ENCODE results near the gene ANKS6. TPM values are rescaled to one million over a fixed set of nuclear protein-coding genes. Genes with fewer than 3 reads are reported as not detected.
"Not testable (repeated sequence)": the region's sequence is repeated elsewhere in the genome, so short reads cannot be mapped to it uniquely, and the experiment has no call there.

Gene ANKS6
- total and polyA plus RNA-seq, 2 experiments from 2014 or later: 36.9 to 59.0 TPM

DNA sequence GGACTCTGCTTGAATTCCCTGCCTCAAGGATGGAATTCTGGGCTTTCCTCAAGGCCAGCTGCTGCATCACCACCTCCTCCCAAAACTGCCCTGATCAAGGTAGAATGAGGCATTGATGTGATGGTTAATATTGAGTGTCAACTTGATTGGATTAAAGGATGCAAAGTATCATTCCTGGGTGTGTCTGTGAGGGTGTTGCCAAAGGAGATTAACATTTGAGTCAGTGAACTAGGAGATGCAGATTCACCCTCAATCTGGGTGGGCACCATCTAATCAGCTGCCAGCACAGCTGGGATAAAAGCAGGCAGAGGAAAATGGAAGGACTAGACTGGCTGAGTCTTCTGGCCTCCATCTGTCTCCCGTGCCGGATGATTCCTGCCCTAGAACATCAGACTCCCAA, 111.5 kb downstream of the ANKS6 start:
- H3K9me3 Mint-ChIP-seq; H3K27me3 Mint-ChIP-seq (ENCODE audit: insufficient read depth, low read depth, poor library complexity); H3K4me2 ChIP-seq; H3K79me2 ChIP-seq (replicated peaks; ENCODE audit: insufficient read depth); H3F3A ChIP-seq (replicated peaks; ENCODE audit: low read depth); H3K36me3 ChIP-seq (ENCODE audit: insufficient read depth); H3K9me2 ChIP-seq (ENCODE audit: insufficient read depth); H3K4me1 ChIP-seq (ENCODE audit: insufficient read depth); H3K4me3 ChIP-seq; H2AFZ ChIP-seq; ATAC-seq; H4K20me1 ChIP-seq (replicated peaks; ENCODE audit: insufficient read depth); H3K4me1 Mint-ChIP-seq; H3K36me3 Mint-ChIP-seq (ENCODE audit: low read depth); H3K27me3 ChIP-seq (ENCODE audit: insufficient read depth); H3K4me3 Mint-ChIP-seq; DNase-seq (ENCODE audit: low spot score); H3K27ac ChIP-seq (ENCODE audit: low read depth); H3K27ac Mint-ChIP-seq: not testable (repeated sequence)

Other genes with a start within 250 kb of the ANKS6 start
- gene GABBR2, start 87.6 kb downstream of the ANKS6 start, total RNA-seq (2014; rRNA removed; shearing (Covaris generic)): 0.50 and 1.3 TPM in 2 replicates
- 0.49 and 0.89 TPM in 2 replicates for gene GABBR2, start 87.6 kb downstream of the ANKS6 start, polyA plus RNA-seq (2016; fragmentation: Nextera tagmentation; extraction: Ambion mirVana)
- 23.6 and 27.5 TPM in 2 replicates for gene GALNT12, start 11.1 kb upstream of the ANKS6 start, total RNA-seq (2014; rRNA removed; shearing (Covaris generic))
- gene GALNT12, start 11.1 kb upstream of the ANKS6 start, polyA plus RNA-seq (2016; fragmentation: Nextera tagmentation; extraction: Ambion mirVana): 14.0 and 14.6 TPM in 2 replicates
- gene COL15A1, start 147.4 kb upstream of the ANKS6 start, total RNA-seq (2014; rRNA removed; shearing (Covaris generic)): 0.17 and 0.50 TPM in 2 replicates
- gene COL15A1, start 147.4 kb upstream of the ANKS6 start, polyA plus RNA-seq (2016; fragmentation: Nextera tagmentation; extraction: Ambion mirVana): 0.18 TPM in 1 of 2 replicates, not detected in the other